HCT116 (cell line): ENCODE measurements around the gene PTGDS.

Experiments
- EZH2 ChIP-seq: fragments of 200-600 bp; sonication (generic); IDR thresholded peaks from 2 replicates; pipeline ENCODE4 v1.6.1; 2017; ENCODE audit warnings: antibody characterized with exemption, mixed run types
- EZH2phosphoT487 ChIP-seq: fragments of 200-600 bp; IDR thresholded peaks from 2 replicates; pipeline ENCODE4 v1.6.1; 2018; ENCODE audit warnings: antibody characterized with exemption, borderline replicate concordance
- POLR2AphosphoS5 ChIP-seq: IDR thresholded peaks from 2 replicates; pipeline ENCODE4 v1.6.1; 2011; ENCODE audit warnings: mild to moderate bottlenecking, low read depth, low read length, moderate library complexity
- RAD21 ChIP-seq: IDR thresholded peaks from 2 replicates; pipeline ENCODE4 v1.6.1; 2012; ENCODE audit warnings: low read depth, mild to moderate bottlenecking
- ZFX ChIP-seq: fragments of 450-650 bp; IDR thresholded peaks from 2 replicates; pipeline ENCODE4 v1.6.1; 2017
- TF ChIP-seq, protein P1 (sequence below), 3 experiments: fragments of 200-600 bp in 1 of 3; sonication (generic) in 1 of 3; IDR thresholded peaks in 2 of 3; conservative IDR thresholded peaks in 1 of 3; 2 replicates each; pipeline ENCODE4 v1.5.1; 2012 to 2017; ENCODE audit warnings: low read depth in 2 of 3, low read length in 2 of 3, antibody characterized with exemption in 1 of 3, borderline replicate concordance in 1 of 3, control low read depth in 1 of 3, mild to moderate bottlenecking in 1 of 3, mixed read lengths in 1 of 3, mixed run types in 1 of 3, moderate library complexity in 1 of 3; ENCODE audit not compliant: insufficient read depth in 1 of 3
- TF ChIP-seq, protein P2 (sequence below): IDR thresholded peaks from 2 replicates; pipeline ENCODE4 v1.6.1; 2012

DNA sequence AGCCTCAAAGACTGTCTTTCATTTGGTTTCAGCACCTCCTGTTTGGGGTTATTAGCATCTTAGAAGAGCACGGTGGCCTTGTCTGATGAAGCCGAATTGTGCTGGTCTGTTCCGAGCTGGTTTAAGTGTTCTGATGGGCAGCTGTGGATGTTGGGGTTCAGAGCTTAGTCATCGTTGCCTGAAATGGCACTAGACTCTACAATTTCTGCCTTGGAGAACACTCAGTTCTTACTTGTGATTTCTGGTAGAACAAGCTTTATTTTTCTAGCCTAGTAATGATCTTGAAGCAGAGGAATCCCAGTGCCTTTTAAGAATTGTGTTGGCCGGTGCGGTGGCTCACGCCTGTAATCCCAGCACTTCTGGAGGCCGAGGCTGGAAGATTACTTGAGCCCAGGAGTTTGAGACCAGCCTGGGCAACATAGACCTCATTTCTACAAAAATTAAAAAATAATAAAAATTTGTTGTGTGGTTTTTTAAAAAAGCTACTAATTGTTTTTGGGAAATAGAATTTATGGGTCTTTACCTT, 40.6 kb upstream of the PTGDS start:
- TF ChIP-seq, protein P1, sequence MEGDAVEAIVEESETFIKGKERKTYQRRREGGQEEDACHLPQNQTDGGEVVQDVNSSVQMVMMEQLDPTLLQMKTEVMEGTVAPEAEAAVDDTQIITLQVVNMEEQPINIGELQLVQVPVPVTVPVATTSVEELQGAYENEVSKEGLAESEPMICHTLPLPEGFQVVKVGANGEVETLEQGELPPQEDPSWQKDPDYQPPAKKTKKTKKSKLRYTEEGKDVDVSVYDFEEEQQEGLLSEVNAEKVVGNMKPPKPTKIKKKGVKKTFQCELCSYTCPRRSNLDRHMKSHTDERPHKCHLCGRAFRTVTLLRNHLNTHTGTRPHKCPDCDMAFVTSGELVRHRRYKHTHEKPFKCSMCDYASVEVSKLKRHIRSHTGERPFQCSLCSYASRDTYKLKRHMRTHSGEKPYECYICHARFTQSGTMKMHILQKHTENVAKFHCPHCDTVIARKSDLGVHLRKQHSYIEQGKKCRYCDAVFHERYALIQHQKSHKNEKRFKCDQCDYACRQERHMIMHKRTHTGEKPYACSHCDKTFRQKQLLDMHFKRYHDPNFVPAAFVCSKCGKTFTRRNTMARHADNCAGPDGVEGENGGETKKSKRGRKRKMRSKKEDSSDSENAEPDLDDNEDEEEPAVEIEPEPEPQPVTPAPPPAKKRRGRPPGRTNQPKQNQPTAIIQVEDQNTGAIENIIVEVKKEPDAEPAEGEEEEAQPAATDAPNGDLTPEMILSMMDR (IDR thresholded peaks at IDR 0.05 in 2 of 3, conservative IDR thresholded peaks at IDR 0.05 in 1 of 3; ENCODE audit: borderline replicate concordance in 1 of 3, insufficient read depth in 1 of 3, low read depth in 2 of 3, low read length in 2 of 3): no peak
- TF ChIP-seq POLR2AphosphoS5 (no peak), EZH2phosphoT487 (no peak), EZH2 (no peak), ZFX (no peak), RAD21 (no peak)
- TF ChIP-seq, protein P2, sequence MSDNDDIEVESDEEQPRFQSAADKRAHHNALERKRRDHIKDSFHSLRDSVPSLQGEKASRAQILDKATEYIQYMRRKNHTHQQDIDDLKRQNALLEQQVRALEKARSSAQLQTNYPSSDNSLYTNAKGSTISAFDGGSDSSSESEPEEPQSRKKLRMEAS: no peak
